ENCODE measurements around the gene TSNAXIP1.

Gene TSNAXIP1

DNA sequence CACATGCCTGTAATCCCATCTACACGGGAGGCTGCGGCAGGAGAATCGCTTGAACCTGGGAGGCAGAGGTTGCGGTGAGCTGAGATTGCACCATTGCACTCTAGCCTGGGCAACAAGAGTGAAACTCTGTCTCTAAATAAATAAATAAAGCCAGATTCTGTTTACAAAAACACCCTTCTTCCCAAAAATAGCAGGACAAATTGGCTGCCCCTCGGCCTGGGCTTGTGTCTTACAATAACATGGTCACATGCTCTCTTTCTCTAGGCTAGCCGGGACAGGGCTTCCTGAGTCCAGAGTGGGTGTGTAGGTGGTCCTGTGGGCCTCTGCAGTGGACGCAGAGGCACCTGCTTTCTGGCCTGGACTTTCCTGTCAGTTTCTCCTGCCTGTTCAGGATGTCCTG is 63.0 kb downstream of the TSNAXIP1 start:
- Histone ChIP-seq H3K4me3 (ENCODE audit: low read depth, low read length) (no peak overlapping the region), H3K27ac (ENCODE audit: extremely low read depth, low read depth, low read length) (no peak overlapping the region), H3K9me3 (ENCODE audit: control insufficient read depth, insufficient read depth, low read depth, low read length) (no peaks in the 10 kb centered on the region), H3K36me3 (ENCODE audit: control insufficient read depth in 2 of 2, insufficient read depth in 1 of 2, low read length in 2 of 2) (peaks cover 28 to 79% of the 10 kb centered on the region in 2 experiments), H3K4me1 (ENCODE audit: control insufficient read depth, insufficient read depth, low read length) (no peaks in the 10 kb centered on the region)
- TF ChIP-seq ZNF155 (tag by site-specific recombination; IDR thresholded peaks at IDR 0.05) = no peak
- TF ChIP-seq, protein P1, sequence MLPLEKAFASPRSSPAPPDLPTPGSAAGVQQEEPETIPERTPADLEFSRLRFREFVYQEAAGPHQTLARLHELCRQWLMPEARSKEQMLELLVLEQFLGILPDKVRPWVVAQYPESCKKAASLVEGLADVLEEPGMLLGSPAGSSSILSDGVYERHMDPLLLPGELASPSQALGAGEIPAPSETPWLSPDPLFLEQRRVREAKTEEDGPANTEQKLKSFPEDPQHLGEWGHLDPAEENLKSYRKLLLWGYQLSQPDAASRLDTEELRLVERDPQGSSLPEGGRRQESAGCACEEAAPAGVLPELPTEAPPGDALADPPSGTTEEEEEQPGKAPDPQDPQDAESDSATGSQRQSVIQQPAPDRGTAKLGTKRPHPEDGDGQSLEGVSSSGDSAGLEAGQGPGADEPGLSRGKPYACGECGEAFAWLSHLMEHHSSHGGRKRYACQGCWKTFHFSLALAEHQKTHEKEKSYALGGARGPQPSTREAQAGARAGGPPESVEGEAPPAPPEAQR (tag by site-specific recombination; IDR thresholded peaks at IDR 0.05) = no peak
- TF ChIP-seq, protein P2, sequence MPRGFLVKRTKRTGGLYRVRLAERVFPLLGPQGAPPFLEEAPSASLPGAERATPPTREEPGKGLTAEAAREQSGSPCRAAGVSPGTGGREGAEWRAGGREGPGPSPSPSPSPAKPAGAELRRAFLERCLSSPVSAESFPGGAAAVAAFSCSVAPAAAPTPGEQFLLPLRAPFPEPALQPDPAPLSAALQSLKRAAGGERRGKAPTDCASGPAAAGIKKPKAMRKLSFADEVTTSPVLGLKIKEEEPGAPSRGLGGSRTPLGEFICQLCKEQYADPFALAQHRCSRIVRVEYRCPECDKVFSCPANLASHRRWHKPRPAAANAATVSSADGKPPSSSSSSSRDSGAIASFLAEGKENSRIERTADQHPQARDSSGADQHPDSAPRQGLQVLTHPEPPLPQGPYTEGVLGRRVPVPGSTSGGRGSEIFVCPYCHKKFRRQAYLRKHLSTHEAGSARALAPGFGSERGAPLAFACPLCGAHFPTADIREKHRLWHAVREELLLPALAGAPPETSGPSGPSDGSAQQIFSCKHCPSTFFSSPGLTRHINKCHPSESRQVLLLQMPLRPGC (tag by site-specific recombination; IDR thresholded peaks at IDR 0.05) = no peak
- ChIA-PET POLR2A (no interaction called here), CTCF (interaction anchor here (0.6 to 2.4 kb wide), 3 partner anchors 9 to 53 kb away, joined by 3 to 11 read pairs (median 3); no protein-coding TSS in a partner anchor)

DNA sequence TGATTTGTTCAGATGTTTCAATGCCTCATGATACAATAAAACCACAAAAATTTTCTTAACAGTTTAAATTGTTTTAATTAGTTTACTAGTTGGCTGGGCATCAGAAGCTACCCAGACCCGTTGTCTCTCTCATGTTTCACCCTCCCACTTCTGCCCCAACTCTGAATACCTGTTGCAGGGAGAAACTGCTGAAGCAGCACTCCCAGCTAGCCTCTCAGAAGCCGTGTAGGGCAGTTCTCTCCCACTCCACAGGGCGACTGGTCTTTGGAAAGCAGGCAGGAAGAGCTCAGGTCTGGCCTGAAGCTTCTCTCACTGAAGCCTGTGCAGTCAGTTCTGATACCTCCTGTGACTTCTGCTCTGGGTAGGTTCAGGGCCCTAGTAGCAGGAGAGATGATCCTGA is 64.6 kb downstream of the TSNAXIP1 start:
- H3K27ac ChIP-seq (ENCODE audit: extremely low read depth, low read depth, low read length) = no peak overlapping the region
- no peaks in the 10 kb centered on the region for H3K4me1 ChIP-seq (ENCODE audit: control insufficient read depth, insufficient read depth, low read length)
- no peak overlapping the region for H3K4me3 ChIP-seq (ENCODE audit: low read depth, low read length)
- CTCF ChIA-PET = interaction anchor here (0.6 to 1.9 kb wide), 3 partner anchors 13 to 209 kb away, joined by 3 to 8 read pairs (median 6); partner anchors contain the start of gene NRN1L
- POLR2A ChIA-PET = interaction anchor here (0.6 to 1.1 kb wide), 6 partner anchors 9 to 65 kb away, joined by 3 to 5 read pairs (median 3); partner anchors contain the start of gene NUTF2
- H3K36me3 ChIP-seq (ENCODE audit: control insufficient read depth in 2 of 2, insufficient read depth in 1 of 2, low read length in 2 of 2) = peaks cover 20 to 78% of the 10 kb centered on the region in 2 experiments
- H3K9me3 ChIP-seq (ENCODE audit: control insufficient read depth, insufficient read depth, low read depth, low read length) = no peaks in the 10 kb centered on the region
- TF ChIP-seq ZBTB20 (tag by site-specific recombination; IDR thresholded peaks at IDR 0.05) (peak; percentile 36; the same call in 1 of the 2 replicates), ZIC2 (tag by site-specific recombination; IDR thresholded peaks at IDR 0.05) (no peak), SCRT1 (tag by site-specific recombination; IDR thresholded peaks at IDR 0.05; ENCODE audit: borderline replicate concordance) (peak; percentile 68; the same call in 1 of the 2 replicates), SCRT2 (tag by site-specific recombination; IDR thresholded peaks at IDR 0.05) (peak; percentile 90)

DNA sequence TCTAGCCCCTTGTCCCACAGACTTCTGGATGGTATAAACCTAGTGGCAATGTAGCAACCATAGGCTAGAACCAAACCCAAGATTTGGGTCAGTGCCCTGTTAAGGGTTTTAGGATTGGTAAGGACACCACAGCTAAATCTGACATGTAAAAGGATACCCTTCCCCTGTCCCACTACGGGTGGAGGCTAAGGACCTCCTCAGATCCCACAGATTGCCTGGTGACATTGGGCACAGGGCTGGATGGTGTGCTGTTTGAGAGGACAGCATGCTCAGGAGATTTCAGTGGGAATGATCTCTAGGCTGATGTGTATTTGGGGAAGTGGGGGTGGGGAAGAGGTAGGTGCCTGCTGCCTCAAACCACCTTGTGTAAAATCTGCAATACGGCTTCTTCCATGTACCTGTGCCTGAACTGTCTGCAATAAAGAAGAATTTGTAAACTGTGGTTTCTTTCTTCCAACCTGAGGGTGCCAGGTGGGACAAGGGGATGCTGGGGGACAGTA is 65.5 kb downstream of the TSNAXIP1 start:
- ChIA-PET CTCF (interaction anchor here (0.6 to 1.9 kb wide), 3 partner anchors 12 to 208 kb away, joined by 3 to 8 read pairs (median 6); partner anchors contain the start of gene NRN1L), POLR2A (interaction anchor here (0.6 to 1.1 kb wide), 4 partner anchors 10 to 64 kb away, joined by 3 to 5 read pairs (median 3); partner anchors contain the start of gene NUTF2)
- peaks cover 10 to 78% of the 10 kb centered on the region in 2 experiments for H3K36me3 ChIP-seq (ENCODE audit: control insufficient read depth in 2 of 2, insufficient read depth in 1 of 2, low read length in 2 of 2)
- H3K4me3 ChIP-seq (ENCODE audit: low read depth, low read length) = no peak overlapping the region
- no peak overlapping the region; the same call in 1 of the 2 replicates for H3K27ac ChIP-seq (ENCODE audit: extremely low read depth, low read depth, low read length)
- no peaks in the 10 kb centered on the region for H3K9me3 ChIP-seq (ENCODE audit: control insufficient read depth, insufficient read depth, low read depth, low read length)
- H3K4me1 ChIP-seq (ENCODE audit: control insufficient read depth, insufficient read depth, low read length) = no peaks in the 10 kb centered on the region
- TF ChIP-seq WT1 (tag by site-specific recombination; IDR thresholded peaks at IDR 0.05) (no peak), FEZF1 (tag by site-specific recombination; IDR thresholded peaks at IDR 0.05) (no peak), ZNF623 (tag by site-specific recombination; IDR thresholded peaks at IDR 0.05) (no peak), ZNF174 (tag by site-specific recombination; IDR thresholded peaks at IDR 0.05) (no peak), ZNF747 (tag by site-specific recombination; IDR thresholded peaks at IDR 0.05) (no peak), YY1 (tag by site-specific recombination; IDR thresholded peaks at IDR 0.05) (no peak), KLF16 (tag by site-specific recombination; IDR thresholded peaks at IDR 0.05) (no peak), ZNF529 (tag by site-specific recombination; IDR thresholded peaks at IDR 0.05; ENCODE audit: insufficient replicate concordance) (no peak), ZNF157 (tag by site-specific recombination; IDR thresholded peaks at IDR 0.05) (no peak), HOXC10 (CRISPR knock-in tag; IDR thresholded peaks at IDR 0.05) (no peak), PRDM1 (tag by site-specific recombination; IDR thresholded peaks at IDR 0.05) (no peak), MZF1 (tag by site-specific recombination; IDR thresholded peaks at IDR 0.05; ENCODE audit: borderline replicate concordance) (no peak), ZNF24 (tag by site-specific recombination; IDR thresholded peaks at IDR 0.05) (no peak), ZNF341 (tag by site-specific recombination; IDR thresholded peaks at IDR 0.05; ENCODE audit: low read depth) (no peak), ZNF112 (tag by site-specific recombination; IDR thresholded peaks at IDR 0.05) (no peak), GLIS2 (tag by site-specific recombination; IDR thresholded peaks at IDR 0.05) (no peak), ZNF175 (tag by site-specific recombination; IDR thresholded peaks at IDR 0.05) (no peak)
- TF ChIP-seq, protein P3, sequence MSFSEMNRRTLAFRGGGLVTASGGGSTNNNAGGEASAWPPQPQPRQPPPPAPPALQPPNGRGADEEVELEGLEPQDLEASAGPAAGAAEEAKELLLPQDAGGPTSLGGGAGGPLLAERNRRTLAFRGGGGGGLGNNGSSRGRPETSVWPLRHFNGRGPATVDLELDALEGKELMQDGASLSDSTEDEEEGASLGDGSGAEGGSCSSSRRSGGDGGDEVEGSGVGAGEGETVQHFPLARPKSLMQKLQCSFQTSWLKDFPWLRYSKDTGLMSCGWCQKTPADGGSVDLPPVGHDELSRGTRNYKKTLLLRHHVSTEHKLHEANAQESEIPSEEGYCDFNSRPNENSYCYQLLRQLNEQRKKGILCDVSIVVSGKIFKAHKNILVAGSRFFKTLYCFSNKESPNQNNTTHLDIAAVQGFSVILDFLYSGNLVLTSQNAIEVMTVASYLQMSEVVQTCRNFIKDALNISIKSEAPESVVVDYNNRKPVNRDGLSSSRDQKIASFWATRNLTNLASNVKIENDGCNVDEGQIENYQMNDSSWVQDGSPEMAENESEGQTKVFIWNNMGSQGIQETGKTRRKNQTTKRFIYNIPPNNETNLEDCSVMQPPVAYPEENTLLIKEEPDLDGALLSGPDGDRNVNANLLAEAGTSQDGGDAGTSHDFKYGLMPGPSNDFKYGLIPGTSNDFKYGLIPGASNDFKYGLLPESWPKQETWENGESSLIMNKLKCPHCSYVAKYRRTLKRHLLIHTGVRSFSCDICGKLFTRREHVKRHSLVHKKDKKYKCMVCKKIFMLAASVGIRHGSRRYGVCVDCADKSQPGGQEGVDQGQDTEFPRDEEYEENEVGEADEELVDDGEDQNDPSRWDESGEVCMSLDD (tag by site-specific recombination; IDR thresholded peaks at IDR 0.05) = no peak
- TF ChIP-seq, protein P4, sequence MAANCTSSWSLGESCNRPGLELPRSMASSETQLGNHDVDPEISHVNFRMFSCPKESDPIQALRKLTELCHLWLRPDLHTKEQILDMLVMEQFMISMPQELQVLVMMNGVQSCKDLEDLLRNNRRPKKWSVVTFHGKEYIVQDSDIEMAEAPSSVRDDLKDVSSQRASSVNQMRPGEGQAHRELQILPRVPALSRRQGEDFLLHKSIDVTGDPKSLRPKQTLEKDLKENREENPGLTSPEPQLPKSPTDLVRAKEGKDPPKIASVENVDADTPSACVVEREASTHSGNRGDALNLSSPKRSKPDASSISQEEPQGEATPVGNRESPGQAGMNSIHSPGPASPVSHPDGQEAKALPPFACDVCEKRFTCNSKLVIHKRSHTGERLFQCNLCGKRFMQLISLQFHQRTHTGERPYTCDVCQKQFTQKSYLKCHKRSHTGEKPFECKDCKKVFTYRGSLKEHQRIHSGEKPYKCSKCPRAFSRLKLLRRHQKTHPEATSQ (tag by site-specific recombination; IDR thresholded peaks at IDR 0.05) = no peak

Measured in HEK293 (cell line).